IMR-90 (cell line): Measurements from ENCODE around the gene TDRD6. TPM values are rescaled to one million over a fixed set of nuclear protein-coding genes. Genes with fewer than 3 reads are reported as not detected.

Experiments
- ATAC-seq: fragments of 200-7000 bp; cut with Tn5 transposase; 2 replicates; pipeline ENCODE4 v1.9.1; 2020; ENCODE audit warnings: low read depth, mild to moderate bottlenecking, moderate library complexity
- BruUV-seq: library from RNA; stranded (reverse); fragments of 400-500 nt; replicated peaks from 2 replicates; lab custom pipeline; 2021; lab: Mats Ljungman, UMichigan
- CTCF ChIA-PET: fragments of 300-600 bp; formaldehyde crosslinking; extraction: SDS; loops from one replicate; lab custom pipeline; 2021; ENCODE audit warnings: antibody characterized with exemption; lab: Yijun Ruan, JAX
- POLR2A ChIA-PET: fragments of 300-600 bp; sonication (Branson Sonifier 250); formaldehyde crosslinking; loops from one replicate; lab custom pipeline; 2022; ENCODE audit warnings: antibody characterized with exemption; ENCODE audit not compliant: unreplicated experiment; lab: Charles Lee
- DNase-seq: peaks from one replicate; pipeline ENCODE4 v3.0.0; 2013
- H2AFZ ChIP-seq: replicated peaks from 2 replicates; pipeline ENCODE3; 2013; ENCODE audit warnings: low read length, mild to moderate bottlenecking; ENCODE audit not compliant: poor library complexity
- H2AK5ac ChIP-seq: 2 replicates; pipeline ENCODE4 v1.6.1; 2013; ENCODE audit warnings: low read depth, low read length, inconsistent platforms
- H2AK9ac ChIP-seq: replicated peaks from 2 replicates; pipeline ENCODE3; 2013; ENCODE audit warnings: mild to moderate bottlenecking, low read depth, low read length, moderate library complexity; ENCODE audit not compliant: poor library complexity
- H2BK120ac ChIP-seq: 2 replicates; pipeline ENCODE4 v1.6.1; 2013; ENCODE audit warnings: low read depth, low read length, inconsistent platforms
- H2BK15ac ChIP-seq: 3 replicates; pipeline ENCODE4 v1.6.1; 2013; ENCODE audit warnings: low read depth, low read length, inconsistent platforms
- H2BK20ac ChIP-seq: 2 replicates; pipeline ENCODE4 v1.6.1; 2013; ENCODE audit warnings: low read depth, mild to moderate bottlenecking, inconsistent platforms, low read length, moderate library complexity
- H2BK5ac ChIP-seq: 2 replicates; pipeline ENCODE4 v1.6.1; 2013; ENCODE audit warnings: mild to moderate bottlenecking, low read depth, low read length, inconsistent platforms; ENCODE audit not compliant: poor library complexity, severe bottlenecking
- H3K14ac ChIP-seq: replicated peaks from 2 replicates; pipeline ENCODE4 v1.6.1; 2013; ENCODE audit warnings: low read depth, low read length, inconsistent platforms
- H3K18ac ChIP-seq: 2 replicates; pipeline ENCODE4 v1.6.1; 2013; ENCODE audit warnings: low read depth, low read length, control low read depth
- H3K23ac ChIP-seq: 2 replicates; pipeline ENCODE4 v1.6.1; 2013; ENCODE audit warnings: low read depth, low read length, inconsistent platforms
- H3K27ac ChIP-seq: 2 replicates; pipeline ENCODE4 v1.5.1; 2013; ENCODE audit warnings: mild to moderate bottlenecking, control low read depth, low read length; ENCODE audit not compliant: insufficient read depth
- H3K27me3 ChIP-seq: 2 replicates; pipeline ENCODE4 v1.6.1; 2013; ENCODE audit warnings: low read length; ENCODE audit not compliant: control insufficient read depth, insufficient read depth
- H3K36me3 ChIP-seq: 2 replicates; pipeline ENCODE4 v1.6.1; 2013; ENCODE audit warnings: low read length, mixed read lengths; ENCODE audit not compliant: control insufficient read depth, insufficient read depth
- H3K4ac ChIP-seq: 2 replicates; pipeline ENCODE4 v1.6.1; 2013; ENCODE audit warnings: low read depth, low read length, inconsistent platforms
- H3K4me1 ChIP-seq: 2 replicates; pipeline ENCODE4 v1.6.1; 2013; ENCODE audit warnings: low read length, mixed read lengths; ENCODE audit not compliant: control insufficient read depth, insufficient read depth
- H3K4me2 ChIP-seq: 2 replicates; pipeline ENCODE4 v1.6.1; 2013; ENCODE audit warnings: low read depth, mild to moderate bottlenecking, control low read depth, low read length, moderate library complexity
- H3K4me3 ChIP-seq: 2 replicates; pipeline ENCODE4 v1.5.1; 2013; ENCODE audit warnings: low read depth, mild to moderate bottlenecking, control low read depth, low read length, moderate library complexity; ENCODE audit not compliant: insufficient read depth
- H3K56ac ChIP-seq: 2 replicates; pipeline ENCODE4 v1.6.1; 2013; ENCODE audit warnings: low read length, inconsistent platforms; ENCODE audit not compliant: insufficient read depth; ENCODE audit errors: extremely low read depth
- H3K79me1 ChIP-seq, 2 experiments: 2 replicates each; pipeline ENCODE4 v1.6.1; 2013; ENCODE audit warnings: low read length in 2 of 2, inconsistent platforms in 1 of 2, low read depth in 1 of 2
- H3K9ac ChIP-seq: 2 replicates; pipeline ENCODE4 v1.6.1; 2013; ENCODE audit warnings: low read depth, low read length, control low read depth
- H3K9me1 ChIP-seq: 2 replicates; pipeline ENCODE4 v1.6.1; 2013; ENCODE audit warnings: low read length, inconsistent platforms; ENCODE audit not compliant: insufficient read depth
- H3K9me3 ChIP-seq: 2 replicates; pipeline ENCODE4 v1.6.1; 2013; ENCODE audit warnings: low read length; ENCODE audit not compliant: control insufficient read depth, insufficient read depth
- H4K20me1 ChIP-seq: 2 replicates; pipeline ENCODE4 v1.6.1; 2013; ENCODE audit warnings: low read length, inconsistent platforms; ENCODE audit not compliant: insufficient read depth
- H4K5ac ChIP-seq: 2 replicates; pipeline ENCODE4 v1.6.1; 2013; ENCODE audit warnings: mild to moderate bottlenecking, low read depth, low read length, control low read depth
- H4K8ac ChIP-seq, 2 experiments: 2 replicates each; pipeline ENCODE4 v1.6.1; 2013; ENCODE audit warnings: low read depth in 2 of 2, low read length in 2 of 2, control low read depth in 1 of 2, inconsistent platforms in 1 of 2
- H4K91ac ChIP-seq: 2 replicates; pipeline ENCODE4 v1.6.1; 2013; ENCODE audit warnings: low read depth, low read length, inconsistent platforms; ENCODE audit not compliant: insufficient read depth
- BHLHE40 ChIP-seq: fragments of 150-350 bp; IDR thresholded peaks from 2 replicates; pipeline ENCODE4 v1.6.1; 2016; ENCODE audit warnings: mild to moderate bottlenecking, low read depth, low read length
- CEBPB ChIP-seq: IDR thresholded peaks from 2 replicates; pipeline ENCODE4 v1.6.1; 2012; ENCODE audit warnings: low read depth, low read length, improper control_type of control experiment
- CHD1 ChIP-seq: IDR thresholded peaks from 2 replicates; pipeline ENCODE4 v1.6.1; 2012; ENCODE audit warnings: low read depth, low read length, improper control_type of control experiment
- FOS ChIP-seq: fragments of 150-350 bp; IDR thresholded peaks from 2 replicates; pipeline ENCODE4 v1.6.1; 2016; ENCODE audit warnings: low read depth, low read length
- MAFK ChIP-seq: IDR thresholded peaks from 2 replicates; pipeline ENCODE4 v1.6.1; 2012; ENCODE audit warnings: low read depth, low read length, improper control_type of control experiment
- MAZ ChIP-seq: IDR thresholded peaks from 2 replicates; pipeline ENCODE4 v1.6.1; 2012; ENCODE audit warnings: low read depth, mild to moderate bottlenecking, low read length, improper control_type of control experiment, moderate library complexity, borderline replicate concordance
- MXI1 ChIP-seq: IDR thresholded peaks from 2 replicates; pipeline ENCODE4 v1.6.1; 2012; ENCODE audit warnings: low read depth, mild to moderate bottlenecking, low read length, moderate library complexity, borderline replicate concordance
- NFE2L2 ChIP-seq: fragments of 150-350 bp; IDR thresholded peaks from 2 replicates; pipeline ENCODE4 v1.6.1; 2016; ENCODE audit warnings: low read depth, mild to moderate bottlenecking, low read length
- POLR2A ChIP-seq: IDR thresholded peaks from 2 replicates; pipeline ENCODE4 v1.6.1; 2012; ENCODE audit warnings: mild to moderate bottlenecking, low read depth, low read length
- RAD21 ChIP-seq: IDR thresholded peaks from 2 replicates; pipeline ENCODE4 v1.6.1; 2012; ENCODE audit warnings: low read length, improper control_type of control experiment
- RCOR1 ChIP-seq: IDR thresholded peaks from 2 replicates; pipeline ENCODE4 v1.6.1; 2012; ENCODE audit warnings: mild to moderate bottlenecking, low read length, improper control_type of control experiment; ENCODE audit not compliant: insufficient replicate concordance
- RFX5 ChIP-seq: IDR thresholded peaks from 2 replicates; pipeline ENCODE4 v1.8.0; 2012; ENCODE audit warnings: low read depth, mild to moderate bottlenecking, low read length, moderate library complexity
- SMC3 ChIP-seq: fragments of 150-350 bp; IDR thresholded peaks from 2 replicates; pipeline ENCODE4 v1.6.1; 2016; ENCODE audit warnings: low read depth, mild to moderate bottlenecking, antibody characterized with exemption, low read length, moderate library complexity
- dilution Hi-C: fragments of 300-500 bp; cut with HindIII; formaldehyde crosslinking; loops from one replicate; pipeline ENCODE4 v1.14.3; 2018; ENCODE audit warnings: low sequenced_read_pairs; ENCODE audit not compliant: unreplicated experiment
- in situ Hi-C: fragments of 300-500 bp; cut with MboI; formaldehyde crosslinking; loops from 3 replicates; pipeline ENCODE4 v1.14.3; 2019; ENCODE audit warnings: low sequenced_read_pairs, inconsistent platforms, mixed read lengths
- intact Hi-C: fragments of 100-400 bp; cut with micrococcal nuclease; formaldehyde crosslinking; loops from 2 replicates; pipeline ENCODE4 v1.10.0; 2022
- polyA plus RNA-seq, 3 experiments: library from polyadenylated mRNA; depleted of rRNA; stranded (reverse); fragments of >200 nt; gene quantifications; 2 replicates each; pipeline ENCODE4 v1.2.3, GENCODE V29; 2012; ENCODE audit warnings: low replicate concordance in 1 of 3
- total RNA-seq: library from RNA; depleted of rRNA; stranded (reverse); fragments of >200 nt; gene quantifications from 2 replicates; pipeline ENCODE4 v1.2.3, GENCODE V29; 2012
- TF ChIP-seq, protein P1 (sequence below): conservative IDR thresholded peaks from 2 replicates; pipeline ENCODE4 v1.5.1; 2012; ENCODE audit warnings: mild to moderate bottlenecking, low read depth, low read length, improper control_type of control experiment
- TF ChIP-seq, protein P2 (sequence below): fragments of 150-350 bp; IDR thresholded peaks from 2 replicates; pipeline ENCODE4 v1.6.1; 2017; ENCODE audit warnings: mild to moderate bottlenecking, antibody characterized with exemption, low read length, low read depth
- TF ChIP-seq, protein P3 (sequence below): fragments of 150-350 bp; IDR thresholded peaks from 2 replicates; pipeline ENCODE4 v1.6.1; 2016; ENCODE audit warnings: low read depth, mild to moderate bottlenecking, low read length, moderate library complexity, borderline replicate concordance

TDRD6 gene
- total and polyA plus RNA-seq, 2 of the 4 experiments (the other 2 are of a cell fraction): not detected

DNA sequence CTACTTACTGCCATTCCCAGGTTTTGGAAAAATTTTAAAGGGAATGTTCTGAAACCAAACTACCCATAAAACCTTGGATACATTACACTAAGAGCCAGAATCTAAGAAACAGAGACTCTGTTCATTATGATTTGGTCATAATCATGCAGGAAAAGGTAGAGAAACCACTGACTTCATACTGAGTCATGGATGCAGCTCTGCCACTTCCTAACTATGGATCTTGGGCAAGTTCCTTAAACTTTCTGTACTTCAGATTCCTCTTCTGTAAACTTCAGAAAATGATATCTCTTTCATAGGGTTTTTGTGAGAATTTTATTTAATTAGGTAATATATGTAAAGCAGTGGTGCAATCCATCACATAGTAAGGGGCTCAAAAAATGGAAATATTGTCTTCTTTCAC, 27.5 kb downstream of the TDRD6 start:
- Histone ChIP-seq H4K8ac (no peak overlapping the region), H2AK5ac (no peak overlapping the region), H2BK120ac (no peak overlapping the region), H3K4me1 (no peaks in the 10 kb centered on the region), H4K20me1 (no peaks in the 10 kb centered on the region), H3K4me2 (no peak overlapping the region), H3K27ac (no peak overlapping the region), H4K91ac (no peak overlapping the region), H3K27me3 (no peaks in the 10 kb centered on the region), H2BK5ac (no peak overlapping the region), H2AK9ac (no peak overlapping the region), H3K4ac (no peak overlapping the region), H3K9me3 (no peaks in the 10 kb centered on the region), H3K4me3 (no peak overlapping the region), H4K5ac (no peak overlapping the region), H3K9ac (no peak overlapping the region), H3K23ac (no peak overlapping the region), H3K9me1 (no peaks in the 10 kb centered on the region), H2AFZ (no peak overlapping the region), H3K18ac (no peak overlapping the region), H2BK15ac (no peak overlapping the region), H3K14ac (no peak overlapping the region), H3K56ac (no peak overlapping the region), H2BK20ac (no peak overlapping the region), H3K79me1 (no peaks in the 10 kb centered on the region), H3K36me3 (no peaks in the 10 kb centered on the region)
- TF ChIP-seq RAD21: no peak
- no peak for TF ChIP-seq RFX5
- no peak for TF ChIP-seq MAFK
- TF ChIP-seq, protein P1, sequence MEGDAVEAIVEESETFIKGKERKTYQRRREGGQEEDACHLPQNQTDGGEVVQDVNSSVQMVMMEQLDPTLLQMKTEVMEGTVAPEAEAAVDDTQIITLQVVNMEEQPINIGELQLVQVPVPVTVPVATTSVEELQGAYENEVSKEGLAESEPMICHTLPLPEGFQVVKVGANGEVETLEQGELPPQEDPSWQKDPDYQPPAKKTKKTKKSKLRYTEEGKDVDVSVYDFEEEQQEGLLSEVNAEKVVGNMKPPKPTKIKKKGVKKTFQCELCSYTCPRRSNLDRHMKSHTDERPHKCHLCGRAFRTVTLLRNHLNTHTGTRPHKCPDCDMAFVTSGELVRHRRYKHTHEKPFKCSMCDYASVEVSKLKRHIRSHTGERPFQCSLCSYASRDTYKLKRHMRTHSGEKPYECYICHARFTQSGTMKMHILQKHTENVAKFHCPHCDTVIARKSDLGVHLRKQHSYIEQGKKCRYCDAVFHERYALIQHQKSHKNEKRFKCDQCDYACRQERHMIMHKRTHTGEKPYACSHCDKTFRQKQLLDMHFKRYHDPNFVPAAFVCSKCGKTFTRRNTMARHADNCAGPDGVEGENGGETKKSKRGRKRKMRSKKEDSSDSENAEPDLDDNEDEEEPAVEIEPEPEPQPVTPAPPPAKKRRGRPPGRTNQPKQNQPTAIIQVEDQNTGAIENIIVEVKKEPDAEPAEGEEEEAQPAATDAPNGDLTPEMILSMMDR: no peak
- TF ChIP-seq BHLHE40: no peak
- no peak for TF ChIP-seq FOS
- no peak for TF ChIP-seq CHD1
- TF ChIP-seq MAZ: no peak
- TF ChIP-seq POLR2A: no peak
- TF ChIP-seq NFE2L2: no peak
- TF ChIP-seq SMC3: no peak
- TF ChIP-seq, protein P2, sequence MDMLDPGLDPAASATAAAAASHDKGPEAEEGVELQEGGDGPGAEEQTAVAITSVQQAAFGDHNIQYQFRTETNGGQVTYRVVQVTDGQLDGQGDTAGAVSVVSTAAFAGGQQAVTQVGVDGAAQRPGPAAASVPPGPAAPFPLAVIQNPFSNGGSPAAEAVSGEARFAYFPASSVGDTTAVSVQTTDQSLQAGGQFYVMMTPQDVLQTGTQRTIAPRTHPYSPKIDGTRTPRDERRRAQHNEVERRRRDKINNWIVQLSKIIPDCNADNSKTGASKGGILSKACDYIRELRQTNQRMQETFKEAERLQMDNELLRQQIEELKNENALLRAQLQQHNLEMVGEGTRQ: no peak
- no peak for TF ChIP-seq RCOR1
- no peak for TF ChIP-seq MXI1
- TF ChIP-seq, protein P3, sequence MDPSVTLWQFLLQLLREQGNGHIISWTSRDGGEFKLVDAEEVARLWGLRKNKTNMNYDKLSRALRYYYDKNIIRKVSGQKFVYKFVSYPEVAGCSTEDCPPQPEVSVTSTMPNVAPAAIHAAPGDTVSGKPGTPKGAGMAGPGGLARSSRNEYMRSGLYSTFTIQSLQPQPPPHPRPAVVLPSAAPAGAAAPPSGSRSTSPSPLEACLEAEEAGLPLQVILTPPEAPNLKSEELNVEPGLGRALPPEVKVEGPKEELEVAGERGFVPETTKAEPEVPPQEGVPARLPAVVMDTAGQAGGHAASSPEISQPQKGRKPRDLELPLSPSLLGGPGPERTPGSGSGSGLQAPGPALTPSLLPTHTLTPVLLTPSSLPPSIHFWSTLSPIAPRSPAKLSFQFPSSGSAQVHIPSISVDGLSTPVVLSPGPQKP: no peak
- TF ChIP-seq CEBPB: no peak
- dilution Hi-C loops (no loop called here), intact Hi-C loops (no loop called here), in situ Hi-C loops (no loop called here)
- no peak for ATAC-seq
- no peak for DNase-seq
- ChIA-PET CTCF (interaction anchor here (0.9 kb wide), 1 partner anchor 338 kb away, joined by 3 read pairs; no protein-coding TSS in a partner anchor), POLR2A (no interaction called here)
- no TSS peak for BruUV-seq
